ENCODE measurements around the gene GNG12. TPM values are rescaled to one million over a fixed set of nuclear protein-coding genes. Genes with fewer than 3 reads are reported as not detected.

Gene GNG12
- total and polyA plus RNA-seq, 4 donors = 84.9 to 175 (median 110) TPM

DNA sequence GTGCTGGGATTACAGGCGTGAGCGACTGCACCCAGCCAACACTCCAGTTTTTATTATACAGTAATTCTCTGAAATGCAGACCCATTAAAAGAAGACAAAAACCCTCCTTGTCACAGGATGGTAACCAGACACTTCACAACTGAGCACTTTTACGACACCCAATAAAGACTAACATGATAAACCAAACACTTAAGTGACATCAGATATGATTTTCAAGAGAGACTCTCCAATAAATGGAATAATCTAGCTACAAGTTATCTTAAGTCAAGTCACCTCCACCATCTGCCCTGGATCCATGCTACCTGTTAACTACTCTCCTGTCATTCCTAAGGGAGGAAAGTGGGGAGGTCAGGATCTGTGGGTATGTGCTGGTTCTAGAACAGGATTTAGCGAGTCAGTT lies 5.6 kb downstream of the GNG12 start:
- no peak overlapping the region for H3K4me3 ChIP-seq (ENCODE audit: low read length in 2 of 2)
- peaks cover 4 to 11% of the 10 kb centered on the region in 2 donors for H3K4me1 ChIP-seq (ENCODE audit: control insufficient read depth in 1 of 2, insufficient read depth in 2 of 2, low read length in 2 of 2)
- H3K27me3 ChIP-seq (ENCODE audit: control insufficient read depth in 1 of 2, insufficient read depth in 2 of 2, low read length in 1 of 2) = no peaks in the 10 kb centered on the region
- intact Hi-C loops (cut with DNase I) = no loop called here
- H3K36me3 ChIP-seq (ENCODE audit: control insufficient read depth in 1 of 2, insufficient read depth in 2 of 2, low read length in 1 of 2) = no peaks in the 10 kb centered on the region
- ATAC-seq (ENCODE audit: low FRiP score) (no peak), DNase-seq (no peak)
- no peaks in the 10 kb centered on the region for H3K9me3 ChIP-seq (ENCODE audit: control insufficient read depth, low read length)
- WGBS, 2 donors = 96 to 97% methylated on average over 4 of the region's 4 CpGs
- H3K27ac ChIP-seq (ENCODE audit: low read depth in 1 of 2, low read length in 2 of 2) = no peak overlapping the region

DNA sequence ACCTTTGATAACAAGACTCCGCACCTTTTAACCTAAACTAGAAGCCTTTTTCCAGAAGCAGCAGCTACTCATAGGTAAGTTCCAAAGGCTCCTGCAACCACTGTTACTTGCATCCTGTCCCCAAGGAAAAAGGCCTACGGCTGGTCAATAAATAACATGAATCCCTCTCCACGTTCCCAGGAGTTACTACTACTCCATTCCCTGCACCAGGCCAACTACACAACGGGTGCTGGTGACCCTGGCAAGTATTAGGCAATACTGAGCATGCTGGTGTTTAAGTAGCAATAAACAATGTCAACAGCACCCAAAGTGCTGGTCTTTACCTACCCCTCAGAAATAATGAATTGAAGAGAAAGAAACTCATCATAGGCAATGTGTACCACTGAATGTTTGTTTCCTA lies 7.7 kb downstream of the GNG12 start:
- Histone ChIP-seq H3K4me1 (ENCODE audit: control insufficient read depth in 1 of 2, insufficient read depth in 2 of 2, low read length in 2 of 2) (peaks cover 6 to 11% of the 10 kb centered on the region in 2 donors), H3K4me3 (ENCODE audit: low read length in 2 of 2) (no peak overlapping the region), H3K27ac (ENCODE audit: low read depth in 1 of 2, low read length in 2 of 2) (no peak overlapping the region), H3K9me3 (ENCODE audit: control insufficient read depth, low read length) (no peaks in the 10 kb centered on the region), H3K27me3 (ENCODE audit: control insufficient read depth in 1 of 2, insufficient read depth in 2 of 2, low read length in 1 of 2) (no peaks in the 10 kb centered on the region), H3K36me3 (ENCODE audit: control insufficient read depth in 1 of 2, insufficient read depth in 2 of 2, low read length in 1 of 2) (no peaks in the 10 kb centered on the region)
- intact Hi-C loops (cut with DNase I) = no loop called here
- WGBS, 2 donors = 54 to 55% methylated on average over 4 of the region's 4 CpGs
- no peak for ATAC-seq (ENCODE audit: low FRiP score)
- no peak for DNase-seq

GRCh38 chr1:67824766-67825165 lies 8.5 kb downstream of the GNG12 start:
- no peak overlapping the region for H3K4me3 ChIP-seq (ENCODE audit: low read length in 2 of 2)
- WGBS, 2 donors = 86 to 92% methylated on average over 1 of the region's 1 CpG
- no peak overlapping the region for H3K27ac ChIP-seq (ENCODE audit: low read depth in 1 of 2, low read length in 2 of 2)
- intact Hi-C loops (cut with DNase I) = no loop called here
- H3K9me3 ChIP-seq (ENCODE audit: control insufficient read depth, low read length) = no peaks in the 10 kb centered on the region
- H3K36me3 ChIP-seq (ENCODE audit: control insufficient read depth in 1 of 2, insufficient read depth in 2 of 2, low read length in 1 of 2) = no peaks in the 10 kb centered on the region
- H3K27me3 ChIP-seq (ENCODE audit: control insufficient read depth in 1 of 2, insufficient read depth in 2 of 2, low read length in 1 of 2) = no peaks in the 10 kb centered on the region
- H3K4me1 ChIP-seq (ENCODE audit: control insufficient read depth in 1 of 2, insufficient read depth in 2 of 2, low read length in 2 of 2) = peaks cover 6 to 11% of the 10 kb centered on the region in 2 donors
- no peak for DNase-seq
- ATAC-seq (ENCODE audit: low FRiP score) = no peak

DNA sequence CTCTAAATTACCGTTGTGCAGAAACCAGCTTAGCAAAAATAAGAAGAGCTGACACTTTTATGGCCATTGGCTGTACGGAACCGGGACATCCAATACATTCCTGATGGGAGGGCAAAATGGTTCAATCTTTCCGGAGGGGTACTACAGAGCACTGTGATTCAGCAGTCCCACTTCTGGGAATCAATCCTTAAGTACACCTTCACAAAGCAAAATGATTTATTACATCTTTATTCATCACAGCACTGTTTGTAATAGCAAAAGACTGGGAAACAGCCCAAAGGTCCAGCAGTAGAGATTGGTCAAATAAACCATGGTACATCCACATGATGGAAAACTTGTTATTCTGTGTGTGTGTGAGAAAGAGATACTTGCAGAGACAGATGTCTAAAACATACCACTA lies 9.7 kb downstream of the GNG12 start:
- 5 to 10% methylated on average over 4 of the region's 4 CpGs for WGBS, 2 donors
- H3K9me3 ChIP-seq (ENCODE audit: control insufficient read depth, low read length) = no peaks in the 10 kb centered on the region
- no peak overlapping the region for H3K27ac ChIP-seq (ENCODE audit: low read depth in 1 of 2, low read length in 2 of 2)
- peaks cover 6 to 19% of the 10 kb centered on the region in 2 donors for H3K4me1 ChIP-seq (ENCODE audit: control insufficient read depth in 1 of 2, insufficient read depth in 2 of 2, low read length in 2 of 2)
- no peaks in the 10 kb centered on the region for H3K36me3 ChIP-seq (ENCODE audit: control insufficient read depth in 1 of 2, insufficient read depth in 2 of 2, low read length in 1 of 2)
- DNase-seq = no peak
- intact Hi-C loops (cut with DNase I) = no loop called here
- peak; percentile 69 for ATAC-seq (ENCODE audit: low FRiP score)
- H3K4me3 ChIP-seq (ENCODE audit: low read length in 2 of 2) = no peak overlapping the region
- H3K27me3 ChIP-seq (ENCODE audit: control insufficient read depth in 1 of 2, insufficient read depth in 2 of 2, low read length in 1 of 2) = no peaks in the 10 kb centered on the region

DNA sequence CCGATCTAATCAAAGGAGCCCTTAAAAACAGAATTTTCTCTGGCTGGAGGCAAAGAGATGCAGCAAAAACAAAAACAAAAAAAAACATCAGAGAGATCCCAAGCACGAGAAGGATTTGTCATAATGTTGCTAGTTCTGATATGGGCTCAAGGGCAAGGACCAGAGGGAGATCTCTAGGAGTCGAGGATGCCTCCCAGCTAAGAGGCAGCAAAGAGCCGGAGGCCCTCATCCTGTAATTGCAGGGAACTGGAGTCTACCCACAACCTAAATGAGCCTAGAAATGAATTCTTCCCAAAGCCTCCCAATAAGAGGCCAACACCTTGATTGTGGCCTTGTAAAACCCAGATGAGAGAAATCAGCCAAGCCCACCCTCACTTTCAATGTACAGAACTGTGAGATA lies 12.0 kb downstream of the GNG12 start:
- H3K27me3 ChIP-seq (ENCODE audit: control insufficient read depth in 1 of 2, insufficient read depth in 2 of 2, low read length in 1 of 2) = no peaks in the 10 kb centered on the region
- WGBS, 2 donors = 70 to 76% methylated on average over 4 of the region's 4 CpGs
- H3K36me3 ChIP-seq (ENCODE audit: control insufficient read depth in 1 of 2, insufficient read depth in 2 of 2, low read length in 1 of 2) = no peaks in the 10 kb centered on the region
- intact Hi-C loops (cut with DNase I) = no loop called here
- H3K4me1 ChIP-seq (ENCODE audit: control insufficient read depth in 1 of 2, insufficient read depth in 2 of 2, low read length in 2 of 2) = peaks cover 4 to 16% of the 10 kb centered on the region in 2 donors
- no peaks in the 10 kb centered on the region for H3K9me3 ChIP-seq (ENCODE audit: control insufficient read depth, low read length)
- DNase-seq (no peak), ATAC-seq (ENCODE audit: low FRiP score) (no peak)
- H3K4me3 ChIP-seq (ENCODE audit: low read length in 2 of 2) = no peak overlapping the region
- H3K27ac ChIP-seq (ENCODE audit: low read depth in 1 of 2, low read length in 2 of 2) = no peak overlapping the region

- Histone ChIP-seq H3K9me3 (ENCODE audit: control insufficient read depth, low read length) (no peaks in the 10 kb centered on the region), H3K27me3 (ENCODE audit: control insufficient read depth in 1 of 2, insufficient read depth in 2 of 2, low read length in 1 of 2) (no peaks in the 10 kb centered on the region), H3K36me3 (ENCODE audit: control insufficient read depth in 1 of 2, insufficient read depth in 2 of 2, low read length in 1 of 2) (no peaks in the 10 kb centered on the region), H3K27ac (ENCODE audit: low read depth in 1 of 2, low read length in 2 of 2) (peak overlapping the region in 1 of 2 donors; percentile 73), H3K4me3 (ENCODE audit: low read length in 2 of 2) (no peak overlapping the region), H3K4me1 (ENCODE audit: control insufficient read depth in 1 of 2, insufficient read depth in 2 of 2, low read length in 2 of 2) (peaks cover 7 to 22% of the 10 kb centered on the region in 2 donors)
- DNase-seq (no peak), ATAC-seq (ENCODE audit: low FRiP score) (no peak)
- intact Hi-C loops (cut with DNase I) = loop anchor here in 1 of 2 donors (5.0 kb wide), 1 partner anchor 42 kb away; no protein-coding TSS in a partner anchor
- 82 to 85% methylated on average over 8 of the region's 8 CpGs for WGBS, 2 donors
These were observed 14.5 kb downstream of the GNG12 start for GRCh38 chr1:67818725-67819301.

DNA sequence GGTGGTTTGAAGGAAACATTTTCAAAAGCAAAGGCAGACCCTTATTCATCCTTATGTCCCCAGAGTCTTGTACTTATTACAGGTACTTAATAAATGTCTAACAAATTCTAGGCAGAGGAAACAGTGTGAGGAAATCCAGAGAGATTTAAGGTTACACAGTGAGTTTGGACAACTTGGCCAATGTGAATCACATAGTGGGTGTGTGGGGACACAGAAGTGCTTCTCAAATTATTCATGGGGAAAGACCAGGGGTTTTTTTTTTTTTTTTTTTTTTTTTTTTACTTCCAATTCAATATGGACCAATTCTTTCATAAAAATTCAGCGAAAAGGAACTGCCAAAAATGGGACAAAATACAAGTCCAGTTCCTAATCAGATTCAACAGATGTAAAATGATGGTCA lies 15.1 kb downstream of the GNG12 start:
- Histone ChIP-seq H3K4me1 (ENCODE audit: control insufficient read depth in 1 of 2, insufficient read depth in 2 of 2, low read length in 2 of 2) (peaks cover 7 to 18% of the 10 kb centered on the region in 2 donors), H3K9me3 (ENCODE audit: control insufficient read depth, low read length) (no peaks in the 10 kb centered on the region), H3K36me3 (ENCODE audit: control insufficient read depth in 1 of 2, insufficient read depth in 2 of 2, low read length in 1 of 2) (no peaks in the 10 kb centered on the region), H3K4me3 (ENCODE audit: low read length in 2 of 2) (no peak overlapping the region), H3K27me3 (ENCODE audit: control insufficient read depth in 1 of 2, insufficient read depth in 2 of 2, low read length in 1 of 2) (no peaks in the 10 kb centered on the region), H3K27ac (ENCODE audit: low read depth in 1 of 2, low read length in 2 of 2) (peak overlapping the region in 1 of 2 donors; percentile 30)
- 94 to 97% methylated on average over 1 of the region's 1 CpG for WGBS, 2 donors
- intact Hi-C loops (cut with DNase I) = loop anchor here in 1 of 2 donors (5.0 kb wide), 1 partner anchor 41 kb away; no protein-coding TSS in a partner anchor
- no peak for DNase-seq
- no peak for ATAC-seq (ENCODE audit: low FRiP score)

GRCh38 chr1:67817319-67817718 lies 15.9 kb downstream of the GNG12 start:
- Histone ChIP-seq H3K27ac (ENCODE audit: low read depth in 1 of 2, low read length in 2 of 2) (peak overlapping the region in 1 of 2 donors; percentile 83), H3K27me3 (ENCODE audit: control insufficient read depth in 1 of 2, insufficient read depth in 2 of 2, low read length in 1 of 2) (no peaks in the 10 kb centered on the region), H3K4me3 (ENCODE audit: low read length in 2 of 2) (no peak overlapping the region), H3K36me3 (ENCODE audit: control insufficient read depth in 1 of 2, insufficient read depth in 2 of 2, low read length in 1 of 2) (no peaks in the 10 kb centered on the region), H3K4me1 (ENCODE audit: control insufficient read depth in 1 of 2, insufficient read depth in 2 of 2, low read length in 2 of 2) (peaks cover 12 to 18% of the 10 kb centered on the region in 2 donors), H3K9me3 (ENCODE audit: control insufficient read depth, low read length) (no peaks in the 10 kb centered on the region)
- intact Hi-C loops (cut with DNase I) = loop anchor here in 1 of 2 donors (5.0 kb wide), 1 partner anchor 40 kb away; no protein-coding TSS in a partner anchor
- DNase-seq = no peak
- WGBS, 2 donors = 85 to 87% methylated on average over 1 of the region's 1 CpG
- no peak for ATAC-seq (ENCODE audit: low FRiP score)

- Histone ChIP-seq H3K27ac (ENCODE audit: low read depth in 1 of 2, low read length in 2 of 2) (peak overlapping the region; percentile 1 to 61), H3K9me3 (ENCODE audit: control insufficient read depth, low read length) (no peaks in the 10 kb centered on the region), H3K4me1 (ENCODE audit: control insufficient read depth in 1 of 2, insufficient read depth in 2 of 2, low read length in 2 of 2) (peaks cover 11 to 22% of the 10 kb centered on the region in 2 donors), H3K36me3 (ENCODE audit: control insufficient read depth in 1 of 2, insufficient read depth in 2 of 2, low read length in 1 of 2) (no peaks in the 10 kb centered on the region), H3K27me3 (ENCODE audit: control insufficient read depth in 1 of 2, insufficient read depth in 2 of 2, low read length in 1 of 2) (no peaks in the 10 kb centered on the region), H3K4me3 (ENCODE audit: low read length in 2 of 2) (no peak overlapping the region)
- intact Hi-C loops (cut with DNase I) = loop anchor here in 1 of 2 donors (5.0 kb wide), 1 partner anchor 39 kb away; no protein-coding TSS in a partner anchor
- DNase-seq (no peak), ATAC-seq (ENCODE audit: low FRiP score) (no peak)
- 87 to 92% methylated on average over 6 of the region's 6 CpGs for WGBS, 2 donors
These were observed 16.8 kb downstream of the GNG12 start for GRCh38 chr1:67816506-67816905.
